ENCODE results near the gene ANKS1A.

DNA sequence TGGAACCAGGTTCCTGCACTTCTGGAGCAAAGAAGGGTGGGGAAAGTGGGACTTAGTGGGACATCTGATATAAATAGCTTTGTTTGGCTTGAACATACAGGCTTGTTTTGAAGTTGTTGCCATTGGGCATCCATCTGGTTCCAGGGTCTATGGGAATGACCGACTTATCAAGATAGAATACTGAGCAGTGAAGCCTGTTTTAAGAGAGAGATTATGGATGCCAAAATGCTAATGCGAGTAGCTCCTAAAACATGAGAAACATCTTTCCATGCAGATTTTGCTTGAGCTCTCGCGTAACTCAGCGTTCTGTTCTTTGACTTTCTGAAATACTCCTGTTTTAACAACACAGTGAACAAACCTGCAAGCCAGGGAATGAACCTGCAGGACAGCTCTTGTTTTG, 98.5 kb downstream of the ANKS1A start:
- TF ChIP-seq, protein P1, sequence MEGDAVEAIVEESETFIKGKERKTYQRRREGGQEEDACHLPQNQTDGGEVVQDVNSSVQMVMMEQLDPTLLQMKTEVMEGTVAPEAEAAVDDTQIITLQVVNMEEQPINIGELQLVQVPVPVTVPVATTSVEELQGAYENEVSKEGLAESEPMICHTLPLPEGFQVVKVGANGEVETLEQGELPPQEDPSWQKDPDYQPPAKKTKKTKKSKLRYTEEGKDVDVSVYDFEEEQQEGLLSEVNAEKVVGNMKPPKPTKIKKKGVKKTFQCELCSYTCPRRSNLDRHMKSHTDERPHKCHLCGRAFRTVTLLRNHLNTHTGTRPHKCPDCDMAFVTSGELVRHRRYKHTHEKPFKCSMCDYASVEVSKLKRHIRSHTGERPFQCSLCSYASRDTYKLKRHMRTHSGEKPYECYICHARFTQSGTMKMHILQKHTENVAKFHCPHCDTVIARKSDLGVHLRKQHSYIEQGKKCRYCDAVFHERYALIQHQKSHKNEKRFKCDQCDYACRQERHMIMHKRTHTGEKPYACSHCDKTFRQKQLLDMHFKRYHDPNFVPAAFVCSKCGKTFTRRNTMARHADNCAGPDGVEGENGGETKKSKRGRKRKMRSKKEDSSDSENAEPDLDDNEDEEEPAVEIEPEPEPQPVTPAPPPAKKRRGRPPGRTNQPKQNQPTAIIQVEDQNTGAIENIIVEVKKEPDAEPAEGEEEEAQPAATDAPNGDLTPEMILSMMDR (IDR thresholded peaks at IDR 0.05), result no peak
- no peak for TF ChIP-seq ELF4 (CRISPR knock-in tag; IDR thresholded peaks at IDR 0.05; ENCODE audit: low read depth)

Measured in WTC11 (cell line).